Sigmoid colon (tissue), 4 donors: ENCODE data around the gene WBP1L.

ENCODE experiments used
- CTCF ChIP-seq, 4 experiments: fragments of 450-650 bp in 3 of 4; fragments of 200-600 bp in 1 of 4; IDR thresholded peaks; one replicate each; pipeline ENCODE4 v1.5.1; 2016 to 2019; ENCODE audit warnings: antibody characterized with exemption in 4 of 4, mild to moderate bottlenecking in 3 of 4, moderate library complexity in 2 of 4
- EP300 ChIP-seq, 4 donors: sonication (generic); formaldehyde crosslinking; IDR thresholded peaks; one replicate each; pipeline ENCODE4 v1.6.1; 2017; ENCODE audit warnings: antibody characterized with exemption in 4 of 4
- POLR2A ChIP-seq, 2 donors: fragments of 450-650 bp; IDR thresholded peaks; one replicate each; pipeline ENCODE4 v1.6.1; 2016; ENCODE audit warnings: antibody characterized with exemption in 2 of 2, mild to moderate bottlenecking in 2 of 2, moderate library complexity in 2 of 2
- POLR2AphosphoS5 ChIP-seq, 4 donors: sonication (generic); formaldehyde crosslinking; IDR thresholded peaks; one replicate each; pipeline ENCODE4 v1.6.1; 2017; ENCODE audit warnings: antibody characterized with exemption in 4 of 4

- TF ChIP-seq POLR2A (IDR thresholded peaks at IDR 0.05) (no peak), EP300 (IDR thresholded peaks at IDR 0.05) (no peak), CTCF (IDR thresholded peaks at IDR 0.05) (no peak), POLR2AphosphoS5 (IDR thresholded peaks at IDR 0.05) (no peak)
Observed at GRCh38 chr10:102824664-102825063, 80.9 kb downstream of the WBP1L start.
